GM12878 (cell line): ENCODE measurements around the gene NPRL2. TPM values are rescaled to one million over a fixed set of nuclear protein-coding genes. Genes with fewer than 3 reads are reported as not detected.

ENCODE experiments used
- E4F1 ChIP-seq: fragments of 450-650 bp; IDR thresholded peaks from 2 replicates; pipeline ENCODE4 v1.6.1; 2018; ENCODE audit warnings: borderline replicate concordance, mild to moderate bottlenecking; ENCODE audit not compliant: partially characterized antibody
- PKNOX1 ChIP-seq: fragments of 450-650 bp; IDR thresholded peaks from 2 replicates; pipeline ENCODE4 v1.6.1; 2016; ENCODE audit warnings: mild to moderate bottlenecking
- ZBTB40 ChIP-seq: fragments of 450-650 bp; IDR thresholded peaks from 2 replicates; pipeline ENCODE4 v1.6.1; 2016; ENCODE audit warnings: mild to moderate bottlenecking, moderate library complexity, borderline replicate concordance
- polyA plus RNA-seq, 11 experiments: library from polyadenylated mRNA; depleted of rRNA in 4 of 11; unstranded in 6 of 11; stranded (reverse) in 5 of 11; fragments of >200 nt; fragmentation: Nextera tagmentation in 4 of 11; fragmentation: Illumina TruSeq in 1 of 11; extraction: Ambion mirVana in 4 of 11; extraction: Trizol in 1 of 11; gene quantifications; 1 replicate in 1 of 11; 2 replicates in 10 of 11; pipeline versions ENCODE4 v1.2.1 to v1.2.3, GENCODE V29; 2011 to 2016; ENCODE audit warnings: inconsistent platforms in 2 of 11, missing spikeins in 2 of 11, low read depth in 1 of 11
- total RNA-seq, 4 experiments: library from RNA; depleted of rRNA in 3 of 4; stranded (reverse); fragments of >200 nt in 3 of 4; fragmentation: Illumina TruSeq in 1 of 4; extraction: Trizol in 1 of 4; gene quantifications; 2 replicates each; pipeline versions ENCODE4 v1.2.1 to v1.2.3, GENCODE V29; 2013 to 2021

Gene NPRL2
- total and polyA plus RNA-seq, 10 of the 15 experiments (the other 5 are each of a cell fraction or from before 2014, with no cell fraction given) = 17.8 to 54.2 (median 32.9) TPM

GRCh38 chr3:50326182-50326541 lies 24.4 kb downstream of the NPRL2 start (continued):
- TF ChIP-seq ZBTB40 = no peak
- TF ChIP-seq PKNOX1 = no peak
- no peak for TF ChIP-seq E4F1
